ENCODE measurements around the gene HTT. TPM values are rescaled to one million over a fixed set of nuclear protein-coding genes. Genes with fewer than 3 reads are reported as not detected.

The HTT gene
- total and polyA plus RNA-seq, 4 donors = 8.6 to 39.8 (median 16.4) TPM

GRCh38 chr4:3255611-3256186 is 181.2 kb downstream of the HTT start (continued):
- TF ChIP-seq JUND (IDR thresholded peaks at IDR 0.05) = no peak
- no peak for TF ChIP-seq CTCF (IDR thresholded peaks at IDR 0.05; ENCODE audit: low read depth, low read length, missing input control)
- no peak for TF ChIP-seq TAF1 (conservative IDR thresholded peaks at IDR 0.05)

GRCh38 chr4:3256230-3257102 is 182.0 kb downstream of the HTT start:
- no peak for DNase-seq (ENCODE audit: low spot score)
- H3K36me3 ChIP-seq (ENCODE audit: control insufficient read depth in 4 of 4, insufficient read depth in 3 of 4, low read depth in 1 of 4, low read length in 3 of 4) = peaks cover 0 to 3% (median 0%) of the 10 kb centered on the region in 4 donors
- WGBS = 88% methylated on average over 21 of the region's 21 CpGs
- TF ChIP-seq EGR1 (IDR thresholded peaks at IDR 0.05; ENCODE audit: low read depth in 2 of 2) (no peak), HNF4A (conservative IDR thresholded peaks at IDR 0.05) (no peak), FOXA2 (IDR thresholded peaks at IDR 0.05) (no peak), JUND (IDR thresholded peaks at IDR 0.05) (no peak), YY1 (IDR thresholded peaks at IDR 0.05) (no peak), REST (IDR thresholded peaks at IDR 0.05) (no peak), FOXA1 (IDR thresholded peaks at IDR 0.05) (no peak), ZBTB33 (IDR thresholded peaks at IDR 0.05) (no peak), MAX (IDR thresholded peaks at IDR 0.05) (no peak), RAD21 (IDR thresholded peaks at IDR 0.05) (no peak), NR2F2 (IDR thresholded peaks at IDR 0.05) (no peak), GABPA (IDR thresholded peaks at IDR 0.05 in 1 of 2, conservative IDR thresholded peaks at IDR 0.05 in 1 of 2) (no peak), ATF3 (IDR thresholded peaks at IDR 0.05) (no peak), TAF1 (conservative IDR thresholded peaks at IDR 0.05) (no peak), CTCF (IDR thresholded peaks at IDR 0.05; ENCODE audit: low read depth, low read length, missing input control) (no peak), RXRA (IDR thresholded peaks at IDR 0.05) (no peak), SP1 (IDR thresholded peaks at IDR 0.05) (no peak), HNF4G (IDR thresholded peaks at IDR 0.05) (no peak)
- H3K9ac ChIP-seq (ENCODE audit: low read depth in 1 of 2, low read length in 2 of 2) = no peak overlapping the region
- H3K9me3 ChIP-seq (ENCODE audit: control insufficient read depth in 4 of 4, low read length in 3 of 4) = no peaks in the 10 kb centered on the region
- H3K4me1 ChIP-seq (ENCODE audit: control insufficient read depth in 4 of 4, insufficient read depth in 4 of 4, low read length in 3 of 4) = no peaks in the 10 kb centered on the region
- H3K4me3 ChIP-seq (ENCODE audit: low read depth in 1 of 3, low read length in 3 of 3) = no peak overlapping the region
- H3K27ac ChIP-seq (ENCODE audit: low read depth in 1 of 2, low read length in 2 of 2) = no peak overlapping the region
- no peaks in the 10 kb centered on the region for H3K27me3 ChIP-seq (ENCODE audit: control insufficient read depth in 4 of 4, insufficient read depth in 4 of 4, low read length in 3 of 4)
